ENCODE data around the gene VPS9D1. TPM values are rescaled to one million over a fixed set of nuclear protein-coding genes. Genes with fewer than 3 reads are reported as not detected.

The VPS9D1 gene
- total RNA-seq, 1 experiment from 2014 or later: 26.7 TPM

DNA sequence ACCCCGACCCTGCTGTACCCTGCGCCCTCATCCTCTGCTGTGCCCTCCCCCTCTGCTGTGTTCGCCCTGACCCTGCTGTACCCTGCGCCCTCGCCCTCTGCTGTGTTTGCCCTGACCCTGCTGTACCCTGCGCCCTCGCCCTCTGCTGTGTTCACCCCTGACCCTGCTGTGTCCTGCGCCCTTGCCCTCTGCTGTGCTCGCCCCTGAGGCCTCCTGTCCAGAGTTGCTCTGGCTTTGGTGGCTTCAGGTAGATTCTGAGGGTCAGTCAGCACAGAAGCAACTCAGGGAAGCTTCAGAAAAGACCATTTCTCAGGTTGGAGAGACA, 12.2 kb upstream of the VPS9D1 start:
- no peaks in the 10 kb centered on the region for H3K4me1 Mint-ChIP-seq (ENCODE audit: low read depth, unreplicated experiment)
- no peak for DNase-seq
- CTCF ChIA-PET: no interaction called here
- intact Hi-C loops (cut with micrococcal nuclease; ENCODE audit: unreplicated experiment): no loop called here
- H3K4me3 Mint-ChIP-seq (ENCODE audit: low read depth, unreplicated experiment): no peak overlapping the region
- no peaks in the 10 kb centered on the region for H3K27me3 Mint-ChIP-seq (ENCODE audit: unreplicated experiment)
- H3K9me3 Mint-ChIP-seq (ENCODE audit: low read depth, unreplicated experiment): no peaks in the 10 kb centered on the region
- H3K36me3 Mint-ChIP-seq (ENCODE audit: insufficient read depth, unreplicated experiment): peaks cover 92% of the 10 kb centered on the region
- no TSS peak for BruUV-seq (replicated peaks)
- H3K27ac Mint-ChIP-seq (ENCODE audit: unreplicated experiment): no peak overlapping the region
- TF ChIP-seq, protein P1, sequence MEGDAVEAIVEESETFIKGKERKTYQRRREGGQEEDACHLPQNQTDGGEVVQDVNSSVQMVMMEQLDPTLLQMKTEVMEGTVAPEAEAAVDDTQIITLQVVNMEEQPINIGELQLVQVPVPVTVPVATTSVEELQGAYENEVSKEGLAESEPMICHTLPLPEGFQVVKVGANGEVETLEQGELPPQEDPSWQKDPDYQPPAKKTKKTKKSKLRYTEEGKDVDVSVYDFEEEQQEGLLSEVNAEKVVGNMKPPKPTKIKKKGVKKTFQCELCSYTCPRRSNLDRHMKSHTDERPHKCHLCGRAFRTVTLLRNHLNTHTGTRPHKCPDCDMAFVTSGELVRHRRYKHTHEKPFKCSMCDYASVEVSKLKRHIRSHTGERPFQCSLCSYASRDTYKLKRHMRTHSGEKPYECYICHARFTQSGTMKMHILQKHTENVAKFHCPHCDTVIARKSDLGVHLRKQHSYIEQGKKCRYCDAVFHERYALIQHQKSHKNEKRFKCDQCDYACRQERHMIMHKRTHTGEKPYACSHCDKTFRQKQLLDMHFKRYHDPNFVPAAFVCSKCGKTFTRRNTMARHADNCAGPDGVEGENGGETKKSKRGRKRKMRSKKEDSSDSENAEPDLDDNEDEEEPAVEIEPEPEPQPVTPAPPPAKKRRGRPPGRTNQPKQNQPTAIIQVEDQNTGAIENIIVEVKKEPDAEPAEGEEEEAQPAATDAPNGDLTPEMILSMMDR (IDR thresholded peaks at IDR 0.05; ENCODE audit: unreplicated experiment): no peak

DNA sequence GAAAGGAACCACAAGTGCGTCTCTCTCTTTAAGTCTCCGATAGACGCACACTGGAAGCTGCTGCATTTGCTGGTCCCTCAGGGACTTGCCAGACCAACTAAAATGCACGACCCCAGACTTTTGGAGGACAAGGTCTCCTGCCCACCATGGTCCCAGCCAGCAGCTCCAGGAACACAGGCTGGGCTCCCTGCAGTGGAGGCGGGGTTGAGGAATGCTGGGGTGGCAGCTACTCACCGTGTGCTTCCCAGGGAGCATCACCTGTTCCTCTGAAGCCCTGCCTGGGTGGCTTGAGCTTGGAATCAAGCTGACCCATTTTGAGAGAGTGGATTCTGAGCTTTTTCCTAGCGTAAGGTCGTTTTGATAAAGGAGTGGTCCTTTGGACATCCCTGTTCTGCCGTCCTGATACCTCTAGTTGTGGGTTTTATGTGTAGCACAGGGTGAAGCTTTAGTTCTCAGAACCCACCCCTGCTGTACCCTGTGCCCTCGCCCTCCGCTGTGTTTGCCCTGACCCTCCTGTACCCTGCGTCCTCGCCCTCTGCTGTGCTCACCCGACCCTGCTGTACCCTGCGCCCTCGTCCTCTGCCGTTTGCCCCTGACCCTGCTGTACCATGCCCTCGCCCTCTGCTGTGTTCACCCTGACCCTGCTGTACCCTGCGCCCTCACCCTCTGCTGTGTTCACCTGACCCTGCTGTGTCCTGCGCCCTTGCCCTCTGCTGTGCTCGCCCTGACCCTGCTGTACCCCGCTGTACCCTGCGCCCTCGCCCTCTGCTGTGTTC, 11.6 kb upstream of the VPS9D1 start:
- Mint-ChIP-seq H3K27me3 (ENCODE audit: unreplicated experiment) (no peaks in the 10 kb centered on the region), H3K27ac (ENCODE audit: unreplicated experiment) (no peak overlapping the region), H3K4me1 (ENCODE audit: low read depth, unreplicated experiment) (no peaks in the 10 kb centered on the region), H3K9me3 (ENCODE audit: low read depth, unreplicated experiment) (no peaks in the 10 kb centered on the region), H3K4me3 (ENCODE audit: low read depth, unreplicated experiment) (no peak overlapping the region), H3K36me3 (ENCODE audit: insufficient read depth, unreplicated experiment) (peaks cover 92% of the 10 kb centered on the region)
- CTCF ChIA-PET: interaction anchor here (0.6 kb wide), 1 partner anchor 302 kb away, joined by 3 read pairs; no protein-coding TSS in a partner anchor
- no peak for DNase-seq
- intact Hi-C loops (cut with micrococcal nuclease; ENCODE audit: unreplicated experiment): no loop called here
- no TSS peak for BruUV-seq (replicated peaks)
- TF ChIP-seq, protein P1 (IDR thresholded peaks at IDR 0.05; ENCODE audit: unreplicated experiment): no peak

GRCh38 chr16:89730610-89731234, 10.0 kb upstream of the VPS9D1 start:
- Mint-ChIP-seq H3K4me3 (ENCODE audit: low read depth, unreplicated experiment) (no peak overlapping the region), H3K4me1 (ENCODE audit: low read depth, unreplicated experiment) (no peaks in the 10 kb centered on the region), H3K27me3 (ENCODE audit: unreplicated experiment) (no peaks in the 10 kb centered on the region), H3K27ac (ENCODE audit: unreplicated experiment) (no peak overlapping the region), H3K36me3 (ENCODE audit: insufficient read depth, unreplicated experiment) (peaks cover 84% of the 10 kb centered on the region), H3K9me3 (ENCODE audit: low read depth, unreplicated experiment) (no peaks in the 10 kb centered on the region)
- CTCF ChIA-PET: no interaction called here
- TF ChIP-seq, protein P1 (IDR thresholded peaks at IDR 0.05; ENCODE audit: unreplicated experiment): no peak
- BruUV-seq (replicated peaks): no TSS peak
- intact Hi-C loops (cut with micrococcal nuclease; ENCODE audit: unreplicated experiment): no loop called here
- DNase-seq: no peak

DNA sequence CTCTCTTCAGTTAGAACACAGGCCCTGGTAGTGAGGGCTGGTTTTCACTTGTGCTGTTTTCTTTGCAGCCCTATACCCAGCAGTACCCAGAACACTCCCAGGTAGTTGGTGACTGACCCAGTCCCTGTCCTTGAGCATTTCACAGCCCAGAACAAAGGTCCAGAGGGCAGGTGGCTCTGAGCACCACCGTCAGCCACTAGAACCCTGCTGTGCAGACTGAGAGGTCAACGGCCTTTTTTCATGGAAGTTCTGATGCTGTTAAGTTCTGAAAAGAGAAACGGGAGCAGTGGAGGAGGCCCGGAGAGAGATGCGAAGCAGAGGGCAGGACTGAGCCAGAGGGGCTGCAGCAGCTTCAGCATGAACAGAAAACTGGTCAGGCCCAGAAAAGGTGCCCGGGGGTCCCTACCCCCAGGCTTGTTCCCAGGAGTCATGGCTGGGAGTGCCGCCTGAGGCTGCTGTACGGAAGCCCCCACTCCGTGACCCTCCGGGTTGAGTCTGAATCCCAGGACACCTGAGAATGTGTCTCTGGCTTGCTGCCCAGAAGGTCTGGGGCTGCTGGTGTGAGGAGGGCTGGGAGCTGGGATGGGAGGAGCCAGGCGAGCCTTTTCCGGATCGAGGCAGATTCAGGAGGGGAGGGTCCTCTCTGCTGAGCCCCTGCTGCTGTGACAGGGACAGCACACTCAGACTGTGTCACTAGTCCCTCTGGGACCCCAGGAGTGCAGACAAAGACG, 9.3 kb upstream of the VPS9D1 start:
- no peak for DNase-seq
- BruUV-seq (replicated peaks): no TSS peak
- CTCF ChIA-PET: interaction anchor here (0.6 to 0.7 kb wide), 2 partner anchors 48 to 153 kb away, joined by 4 to 7 read pairs; no protein-coding TSS in a partner anchor
- no peaks in the 10 kb centered on the region for H3K4me1 Mint-ChIP-seq (ENCODE audit: low read depth, unreplicated experiment)
- intact Hi-C loops (cut with micrococcal nuclease; ENCODE audit: unreplicated experiment): no loop called here
- H3K27me3 Mint-ChIP-seq (ENCODE audit: unreplicated experiment): no peaks in the 10 kb centered on the region
- peak overlapping the region; percentile 37 for H3K27ac Mint-ChIP-seq (ENCODE audit: unreplicated experiment)
- no peak overlapping the region for H3K4me3 Mint-ChIP-seq (ENCODE audit: low read depth, unreplicated experiment)
- H3K36me3 Mint-ChIP-seq (ENCODE audit: insufficient read depth, unreplicated experiment): peaks cover 80% of the 10 kb centered on the region
- TF ChIP-seq, protein P1 (IDR thresholded peaks at IDR 0.05; ENCODE audit: unreplicated experiment): no peak
- H3K9me3 Mint-ChIP-seq (ENCODE audit: low read depth, unreplicated experiment): no peaks in the 10 kb centered on the region

Data from Calu3 (cell line).